ENCODE results near the gene SLC15A4.

SLC15A4 gene

GRCh38 chr12:128779901-128780300, 43.9 kb downstream of the SLC15A4 start:
- DNase-seq (ENCODE audit: low read depth) = no peak
- no peak for TF ChIP-seq CTCF (IDR thresholded peaks at IDR 0.05; ENCODE audit: low read depth, low read length, missing control alignments)
- no peak overlapping the region for H3K4me3 ChIP-seq (ENCODE audit: low read depth, low read length)
- in situ Hi-C loops (cut with HindIII; ENCODE audit: low sequenced_read_pairs) = loop anchor here (5.0 kb wide), 1 partner anchor 1127 kb away; no protein-coding TSS in a partner anchor

- TF ChIP-seq CTCF (IDR thresholded peaks at IDR 0.05; ENCODE audit: low read depth, low read length, missing control alignments) = no peak
- DNase-seq (ENCODE audit: low read depth) = no peak
- H3K4me3 ChIP-seq (ENCODE audit: low read depth, low read length) = no peak overlapping the region
- in situ Hi-C loops (cut with HindIII; ENCODE audit: low sequenced_read_pairs) = no loop called here
Measured at GRCh38 chr12:128772249-128772648, 51.5 kb downstream of the SLC15A4 start.

GRCh38 chr12:128771681-128772080, 52.1 kb downstream of the SLC15A4 start:
- TF ChIP-seq CTCF (IDR thresholded peaks at IDR 0.05; ENCODE audit: low read depth, low read length, missing control alignments) = no peak
- DNase-seq (ENCODE audit: low read depth) = no peak
- no peak overlapping the region for H3K4me3 ChIP-seq (ENCODE audit: low read depth, low read length)
- in situ Hi-C loops (cut with HindIII; ENCODE audit: low sequenced_read_pairs) = no loop called here

GRCh38 chr12:128767518-128767917, 56.2 kb downstream of the SLC15A4 start:
- DNase-seq (ENCODE audit: low read depth) = no peak
- no peak for TF ChIP-seq CTCF (IDR thresholded peaks at IDR 0.05; ENCODE audit: low read depth, low read length, missing control alignments)
- no peak overlapping the region for H3K4me3 ChIP-seq (ENCODE audit: low read depth, low read length)
- in situ Hi-C loops (cut with HindIII; ENCODE audit: low sequenced_read_pairs) = no loop called here

- in situ Hi-C loops (cut with HindIII; ENCODE audit: low sequenced_read_pairs) = no loop called here
- no peak for DNase-seq (ENCODE audit: low read depth)
- no peak overlapping the region for H3K4me3 ChIP-seq (ENCODE audit: low read depth, low read length)
- TF ChIP-seq CTCF (IDR thresholded peaks at IDR 0.05; ENCODE audit: low read depth, low read length, missing control alignments) = no peak
Measured at GRCh38 chr12:128766738-128767501, 56.8 kb downstream of the SLC15A4 start.

- H3K4me3 ChIP-seq (ENCODE audit: low read depth, low read length) = no peak overlapping the region
- in situ Hi-C loops (cut with HindIII; ENCODE audit: low sequenced_read_pairs) = no loop called here
- no peak for TF ChIP-seq CTCF (IDR thresholded peaks at IDR 0.05; ENCODE audit: low read depth, low read length, missing control alignments)
- no peak for DNase-seq (ENCODE audit: low read depth)
Measured at GRCh38 chr12:128763395-128763794, 60.4 kb downstream of the SLC15A4 start.
